ENCODE measurements around the gene CSPG4. TPM values are rescaled to one million over a fixed set of nuclear protein-coding genes. Genes with fewer than 3 reads are reported as not detected.

Gene CSPG4
- total RNA-seq, 1 donor: under 0.01 TPM

DNA sequence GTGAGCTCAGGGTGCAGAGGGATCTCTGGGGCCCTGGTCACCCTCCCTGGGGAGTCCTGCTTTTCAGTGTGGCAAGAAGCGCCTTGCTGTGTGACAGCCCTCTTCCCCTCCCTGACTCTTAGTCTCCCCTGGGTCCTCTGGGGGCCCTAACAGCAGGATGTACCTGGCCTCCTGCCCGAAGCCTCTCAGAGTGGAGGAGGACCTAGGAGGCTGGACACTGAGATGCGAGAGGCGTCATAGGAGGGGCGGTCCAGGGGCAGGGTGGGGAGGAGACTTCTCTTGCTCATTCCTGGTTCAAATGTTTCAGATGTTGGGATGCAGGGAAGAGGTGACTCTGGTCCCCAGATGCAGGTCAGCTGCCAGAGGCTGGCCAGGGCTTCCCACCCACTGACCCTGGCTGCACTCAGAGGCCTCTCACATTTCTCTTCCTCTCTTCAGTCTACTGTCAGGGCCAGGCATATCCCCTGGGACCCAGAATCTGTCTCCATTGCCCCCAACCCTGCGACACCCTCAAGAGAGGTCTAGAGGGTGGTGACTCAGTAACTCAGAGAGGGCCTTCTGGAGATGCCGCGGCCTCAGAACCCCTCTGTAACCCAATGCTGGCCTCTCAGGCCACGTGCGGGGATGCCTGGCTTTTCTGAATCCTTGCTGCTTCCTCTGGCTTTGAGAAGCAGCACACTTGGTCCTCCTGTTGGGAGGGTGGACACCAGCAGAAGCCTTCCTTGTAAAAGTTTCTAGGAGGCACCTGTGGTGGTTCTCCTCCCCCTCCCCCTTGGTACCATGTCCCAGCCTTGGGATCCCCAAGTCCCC is 39.0 kb downstream of the CSPG4 start:
- DNase-seq (ENCODE audit: low read depth in 2 of 3, low spot score in 2 of 3): no peak

DNA sequence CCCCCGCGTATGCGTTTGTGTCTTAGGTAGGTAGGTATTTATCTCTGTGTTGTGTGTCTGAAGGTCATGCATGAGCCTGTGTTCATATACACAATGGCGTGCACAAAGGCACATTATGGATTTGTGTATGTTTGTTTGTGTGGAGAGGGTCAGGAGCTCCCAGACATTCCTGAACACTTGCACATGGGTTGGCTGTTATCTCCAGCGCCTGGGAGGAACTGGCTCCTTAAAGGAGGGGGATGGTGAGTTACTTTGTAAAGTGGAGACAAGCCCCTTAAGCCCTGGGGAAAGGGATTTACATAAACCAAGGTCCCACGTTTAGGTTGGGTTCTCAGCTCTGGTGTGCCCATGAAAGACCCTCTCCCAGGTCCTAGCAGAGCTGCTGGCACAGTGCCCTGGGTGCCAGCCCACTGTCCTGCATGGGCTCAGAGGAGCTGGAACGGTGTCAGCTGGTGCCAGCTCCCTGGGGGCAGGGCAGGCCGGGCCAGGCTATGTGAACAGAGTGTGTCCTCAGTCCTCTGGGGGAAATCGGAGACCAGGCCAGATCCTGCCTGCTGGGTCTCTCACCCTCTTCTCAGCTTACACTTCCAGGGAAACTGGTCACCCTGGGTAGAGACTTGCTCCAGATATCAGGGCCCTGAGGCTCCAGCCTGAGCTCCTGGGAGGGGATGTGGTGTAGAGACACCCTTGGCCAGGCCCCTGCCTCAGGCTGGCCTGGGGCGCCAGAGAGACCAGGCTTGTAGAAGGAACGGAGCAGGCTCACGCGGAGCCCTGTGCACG is 39.8 kb downstream of the CSPG4 start:
- DNase-seq (ENCODE audit: low read depth in 2 of 3, low spot score in 2 of 3): no peak

DNA sequence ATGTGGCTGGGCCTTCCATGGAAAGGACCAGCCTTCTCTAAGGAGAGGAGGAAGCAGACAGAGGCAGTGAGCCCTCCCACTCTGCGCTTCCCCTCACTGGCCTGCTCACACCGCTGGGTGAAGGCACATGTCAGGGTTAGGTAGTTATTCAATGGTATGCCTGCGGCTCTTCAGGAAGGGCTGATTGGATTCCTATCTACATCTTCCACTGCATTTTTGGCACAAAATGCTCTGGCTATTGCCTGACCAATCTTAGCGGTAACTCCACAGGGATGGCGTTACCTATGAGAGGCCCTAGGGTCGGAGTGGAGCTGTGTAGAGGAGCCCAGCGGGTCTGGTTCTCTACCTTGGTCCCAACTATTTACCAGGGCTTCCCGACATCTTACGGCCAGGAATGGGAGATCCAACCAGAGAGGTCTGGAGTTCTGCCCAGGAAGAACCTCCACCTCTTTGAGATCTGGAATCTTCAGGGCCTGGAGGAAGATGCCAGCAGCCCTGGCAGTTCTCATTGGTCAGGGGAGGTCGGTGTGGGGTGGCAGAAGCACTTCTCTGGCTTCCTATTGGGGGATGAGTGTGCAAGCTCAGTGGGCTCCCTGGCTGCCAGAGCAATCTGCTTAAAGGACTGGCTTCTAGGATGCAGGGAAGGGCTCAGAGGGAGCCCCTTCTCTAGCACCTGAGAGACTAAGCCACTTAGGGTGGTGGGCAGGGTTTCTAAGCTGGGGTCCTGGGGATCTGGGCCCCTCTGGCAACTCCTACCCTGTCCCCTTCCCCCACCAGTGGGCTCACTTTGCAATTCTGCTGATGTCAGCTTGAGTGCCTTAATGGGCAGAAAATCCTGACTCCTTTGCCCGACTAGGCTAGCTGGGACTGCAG is 40.7 kb downstream of the CSPG4 start:
- no peak for DNase-seq (ENCODE audit: low read depth in 2 of 3, low spot score in 2 of 3)

DNA sequence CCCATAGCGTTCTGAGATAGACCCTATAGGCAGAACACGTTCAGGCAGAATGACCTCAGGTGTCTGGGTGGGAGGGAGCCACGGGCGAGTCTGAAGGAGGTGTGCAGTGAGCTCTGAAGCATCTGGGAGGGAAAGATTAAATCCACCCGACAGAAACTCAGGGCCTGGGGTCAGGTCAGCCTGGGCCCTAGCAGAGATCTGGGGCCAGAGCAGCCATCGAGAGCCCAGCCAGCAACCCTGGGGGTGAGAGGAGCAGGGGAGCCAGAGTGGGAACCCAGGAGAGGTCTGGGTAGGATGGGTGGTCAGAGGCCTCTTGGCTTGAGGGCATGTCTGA is 42.8 kb downstream of the CSPG4 start:
- no peak for DNase-seq (ENCODE audit: low read depth in 2 of 3, low spot score in 2 of 3)

DNA sequence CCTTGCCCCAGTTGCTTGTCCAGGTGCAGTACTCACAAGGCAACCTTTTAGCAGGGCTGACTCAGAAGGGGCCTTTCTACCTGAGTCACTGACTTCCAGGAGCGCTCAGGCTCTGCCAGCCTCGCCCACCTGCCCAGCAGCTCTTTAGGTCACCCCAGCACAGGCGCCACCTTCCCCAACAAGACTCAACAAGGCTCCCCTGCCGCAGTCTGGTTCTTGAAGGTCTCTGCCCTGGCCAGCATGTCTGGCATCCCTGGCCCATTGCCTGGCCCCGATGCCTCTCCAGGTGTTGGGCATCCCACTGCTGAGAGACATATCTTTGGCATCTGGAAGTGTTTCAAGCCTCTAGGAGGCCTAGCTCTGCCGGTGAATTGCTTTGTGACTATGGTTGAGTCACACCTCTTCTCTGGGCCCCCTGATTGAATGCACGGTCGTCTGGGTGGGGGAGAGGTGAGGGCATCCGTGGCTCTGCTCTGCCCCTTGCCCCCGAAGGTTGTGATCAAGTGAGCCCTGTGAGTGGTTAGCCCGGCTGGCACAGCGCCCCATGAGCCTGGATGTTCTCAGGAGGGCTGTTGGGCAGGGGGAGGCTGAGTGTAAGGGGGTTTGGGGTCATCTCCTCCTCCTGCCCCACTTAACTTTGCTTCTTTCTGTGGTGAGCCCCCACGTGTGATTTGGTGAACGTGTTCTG is 43.3 kb downstream of the CSPG4 start:
- DNase-seq (ENCODE audit: low read depth in 2 of 3, low spot score in 2 of 3): no peak

DNA sequence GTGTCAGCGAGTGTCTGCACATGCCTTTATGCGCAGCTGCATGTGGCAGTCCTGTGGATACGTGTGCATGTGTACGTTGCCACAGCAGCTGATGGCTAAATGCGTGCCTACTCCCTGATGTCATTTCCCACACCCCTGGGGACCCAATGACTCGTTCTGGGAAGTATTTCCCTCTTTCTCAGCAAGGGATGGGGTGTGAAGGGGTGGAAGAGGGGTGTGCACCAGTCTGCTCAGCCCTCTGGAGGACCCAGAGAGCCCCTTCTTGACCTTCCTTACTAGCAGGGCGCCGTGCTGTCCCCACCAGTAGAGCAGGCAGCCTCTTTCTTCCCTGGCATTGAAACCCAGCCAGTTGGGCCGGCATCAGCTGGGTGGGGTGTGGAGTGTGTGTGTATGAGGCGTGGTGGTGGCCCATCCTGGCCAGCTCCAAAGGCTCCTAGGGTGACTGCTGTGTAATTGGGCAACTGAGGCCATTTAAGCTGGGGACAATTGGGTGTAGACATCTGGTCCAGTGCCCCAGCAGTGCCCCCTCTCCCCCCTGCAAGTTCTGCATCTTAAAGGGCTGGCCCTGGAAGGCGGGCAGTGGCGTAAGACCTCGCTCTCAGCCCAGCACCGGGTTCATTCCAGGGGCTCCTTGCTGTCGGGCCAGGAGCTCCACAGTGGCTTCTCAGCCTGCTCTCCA is 45.7 kb downstream of the CSPG4 start:
- no peak for DNase-seq (ENCODE audit: low read depth in 2 of 3, low spot score in 2 of 3)

DNA sequence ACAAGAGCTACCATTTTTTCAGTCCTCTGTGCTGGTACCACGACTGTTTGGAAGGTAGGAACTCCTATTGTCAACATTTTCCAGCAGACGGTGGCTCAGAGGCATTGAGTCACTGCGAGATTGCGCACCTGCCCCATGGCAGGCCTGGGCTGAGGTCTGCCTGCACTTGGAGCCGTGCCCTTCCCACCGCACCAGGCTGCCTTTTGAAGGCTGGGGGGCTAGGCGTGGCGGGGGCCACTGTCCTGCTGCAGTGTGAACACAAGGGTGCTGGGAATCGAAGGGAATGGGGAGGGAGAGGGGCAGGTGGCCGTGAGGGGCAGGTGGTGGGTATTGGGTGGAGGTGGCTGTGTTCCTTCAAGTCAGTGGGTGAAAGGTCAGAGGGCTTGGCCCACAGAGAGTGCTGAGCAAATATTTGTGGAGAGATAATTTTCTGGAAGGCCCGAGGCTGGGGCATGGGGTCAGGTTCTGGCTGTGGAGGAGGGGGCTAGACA is 48.7 kb downstream of the CSPG4 start:
- no peak for DNase-seq (ENCODE audit: low read depth in 2 of 3, low spot score in 2 of 3)

DNA sequence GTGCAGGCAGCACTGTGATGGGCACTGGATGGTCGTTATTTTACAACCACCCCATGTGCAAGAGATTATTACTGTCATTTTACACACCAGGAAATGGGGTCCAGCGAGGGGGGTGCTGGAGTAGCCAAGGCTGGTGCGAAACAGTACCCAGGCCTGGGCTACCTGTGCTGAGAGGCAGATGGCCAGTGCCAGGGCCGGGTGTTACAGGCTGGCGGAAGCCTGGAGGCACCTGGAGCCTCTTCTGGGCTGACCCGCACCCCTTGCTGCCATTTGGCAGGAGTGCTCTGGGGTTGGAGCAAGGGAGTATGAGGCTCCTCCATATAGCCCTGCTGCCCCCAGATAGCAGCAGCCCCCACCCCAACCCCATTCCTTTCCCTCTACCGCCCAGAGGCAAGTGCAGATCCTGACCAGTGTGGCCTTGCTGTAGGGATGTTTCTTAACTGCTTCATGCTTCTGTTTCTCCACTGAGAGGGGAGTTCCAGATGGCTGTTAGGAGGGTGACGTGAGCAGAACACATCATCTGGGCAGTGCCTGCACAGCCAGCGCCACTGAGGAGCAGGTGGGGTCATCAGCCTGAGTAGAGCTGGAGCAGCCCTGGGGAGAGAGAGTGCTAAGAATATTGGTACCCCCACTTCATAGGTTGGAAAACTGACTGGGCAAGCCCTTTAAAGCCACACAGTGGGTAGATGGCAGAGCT is 49.7 kb downstream of the CSPG4 start:
- DNase-seq (ENCODE audit: low read depth in 2 of 3, low spot score in 2 of 3): no peak

DNA sequence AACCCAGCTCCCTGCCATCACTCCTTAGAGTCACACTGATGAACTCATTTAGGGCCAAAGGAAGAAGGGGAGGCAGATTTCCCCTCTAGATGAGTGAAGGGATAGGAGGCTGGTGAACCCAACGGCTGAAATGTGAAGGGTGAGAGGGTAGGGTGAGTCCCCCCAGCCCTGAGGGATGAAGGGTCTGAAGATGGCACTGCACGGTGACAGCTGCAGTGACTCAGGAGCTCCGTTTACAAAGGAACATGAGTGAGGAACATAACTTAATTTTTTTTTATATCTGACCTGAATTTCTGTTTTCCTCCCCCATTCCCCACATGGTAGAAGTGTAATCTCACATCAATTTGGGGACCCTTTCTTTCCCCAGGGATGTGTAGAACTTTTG is 50.9 kb downstream of the CSPG4 start:
- DNase-seq (ENCODE audit: low read depth in 2 of 3, low spot score in 2 of 3): no peak

DNA sequence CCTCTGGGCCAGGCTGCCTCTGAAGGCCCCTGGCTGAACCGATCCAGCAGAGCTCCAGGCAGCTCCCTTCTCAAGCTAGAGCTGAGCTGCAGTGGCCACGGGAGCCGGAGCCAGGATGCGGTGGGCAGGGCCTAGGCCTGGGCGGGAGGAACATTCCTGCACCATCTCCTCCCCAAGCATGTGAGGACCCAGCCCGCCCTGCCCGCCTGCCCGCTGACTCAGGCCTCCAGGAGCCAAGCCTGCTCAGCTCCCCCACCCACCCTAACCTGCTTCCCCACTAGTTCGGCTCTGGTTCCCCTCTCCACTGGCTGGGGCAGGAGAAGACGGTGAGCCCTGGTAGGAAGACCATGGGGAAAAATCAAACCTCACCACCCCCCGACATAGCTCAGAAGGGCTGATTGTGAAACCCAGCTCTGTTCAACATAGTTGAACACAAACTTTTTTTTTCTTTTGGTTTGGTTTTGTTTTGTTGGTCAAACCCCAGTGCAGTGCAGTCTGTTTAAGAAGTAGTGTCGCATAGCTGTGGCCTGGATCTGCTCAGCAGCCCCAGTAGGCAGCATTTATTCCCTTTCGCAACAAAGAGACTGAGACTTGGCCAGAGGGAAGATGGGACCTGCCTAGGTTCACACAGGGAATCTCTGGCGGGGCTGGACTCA is 51.4 kb downstream of the CSPG4 start:
- DNase-seq (ENCODE audit: low read depth in 2 of 3, low spot score in 2 of 3): no peak

DNA sequence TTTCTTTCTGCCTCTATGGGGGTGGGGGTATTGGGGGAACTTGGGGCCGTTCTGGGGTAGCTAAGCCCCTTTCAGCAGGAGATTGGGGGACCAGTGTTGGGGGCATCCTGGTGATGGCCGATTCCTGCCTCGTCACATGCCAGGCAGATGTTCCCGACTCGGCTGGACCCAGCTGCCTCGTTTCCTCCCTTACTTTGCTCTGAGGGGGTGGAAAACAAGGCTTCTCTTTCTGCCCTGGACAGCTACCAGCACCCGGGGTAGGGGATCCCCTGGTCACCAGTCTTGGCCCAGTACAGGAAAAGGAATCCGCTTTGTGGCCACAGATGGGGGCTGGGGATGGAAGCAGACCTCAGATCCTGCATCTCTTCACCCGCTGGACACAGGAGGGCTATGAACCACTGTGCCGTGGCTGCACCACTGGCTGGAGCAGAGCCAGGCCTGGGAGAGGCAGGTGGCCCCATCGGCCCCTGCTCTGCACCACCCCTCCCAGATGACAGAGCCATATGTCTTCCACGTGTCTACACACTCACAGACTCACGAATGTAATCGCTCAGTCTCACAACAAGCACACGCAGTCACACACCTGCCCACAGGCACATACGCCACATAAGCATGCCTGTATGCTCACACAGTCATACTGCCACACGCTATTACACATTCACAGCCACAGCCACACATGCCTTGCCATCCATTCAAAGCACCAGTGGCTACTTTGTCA is 52.6 kb downstream of the CSPG4 start:
- no peak for DNase-seq (ENCODE audit: low read depth in 2 of 3, low spot score in 2 of 3)

DNA sequence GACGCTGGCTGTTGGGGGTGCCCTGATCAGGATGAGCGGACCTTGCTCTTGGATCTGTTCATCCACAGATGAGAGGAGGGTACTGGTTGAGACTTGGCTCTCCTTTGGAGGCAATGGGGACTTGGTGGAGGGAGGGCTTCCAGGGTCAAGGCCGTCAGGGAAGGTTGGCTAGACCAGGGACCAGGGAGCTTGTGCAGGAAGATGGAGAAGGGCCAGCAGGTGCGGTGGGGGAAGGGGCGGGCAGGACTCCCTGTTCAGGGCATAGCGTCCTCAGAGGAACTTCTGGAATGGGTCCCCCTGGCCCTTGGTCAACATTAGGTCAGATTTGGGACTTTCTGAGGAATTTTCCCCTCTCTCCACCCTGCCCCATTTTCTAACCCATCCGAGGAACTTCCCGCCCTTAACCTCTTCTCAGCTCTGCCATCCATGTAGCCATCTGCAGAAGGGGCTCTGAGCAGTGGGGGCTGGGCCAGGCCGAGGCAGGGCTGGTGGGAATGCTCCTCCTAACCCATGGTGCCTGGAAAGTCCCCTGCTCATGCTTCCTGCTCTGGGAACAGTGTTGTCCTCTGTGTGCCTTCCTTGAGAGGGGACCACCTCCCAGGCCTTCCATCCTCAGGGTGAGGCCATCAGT is 53.4 kb downstream of the CSPG4 start:
- DNase-seq (ENCODE audit: low read depth in 2 of 3, low spot score in 2 of 3): no peak

DNA sequence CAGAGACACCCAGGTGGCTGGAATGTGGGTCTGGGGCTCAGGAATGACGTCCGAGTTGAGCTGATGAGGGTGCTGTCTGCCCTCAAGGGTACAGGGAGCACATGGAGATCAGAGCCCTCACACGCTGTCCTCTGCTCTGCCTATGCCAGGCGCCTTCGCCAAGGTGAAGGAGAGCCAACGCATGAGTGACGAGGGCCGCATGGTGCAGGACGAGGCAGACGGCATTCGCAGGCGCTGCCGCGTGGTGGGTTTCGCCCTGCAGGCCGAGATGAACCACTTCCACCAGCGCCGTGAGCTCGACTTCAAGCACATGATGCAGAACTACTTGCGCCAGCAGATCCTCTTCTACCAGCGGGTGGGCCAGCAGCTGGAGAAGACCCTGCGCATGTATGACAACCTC is 55.8 kb downstream of the CSPG4 start:
- DNase-seq (ENCODE audit: low read depth in 2 of 3, low spot score in 2 of 3): no peak

DNA sequence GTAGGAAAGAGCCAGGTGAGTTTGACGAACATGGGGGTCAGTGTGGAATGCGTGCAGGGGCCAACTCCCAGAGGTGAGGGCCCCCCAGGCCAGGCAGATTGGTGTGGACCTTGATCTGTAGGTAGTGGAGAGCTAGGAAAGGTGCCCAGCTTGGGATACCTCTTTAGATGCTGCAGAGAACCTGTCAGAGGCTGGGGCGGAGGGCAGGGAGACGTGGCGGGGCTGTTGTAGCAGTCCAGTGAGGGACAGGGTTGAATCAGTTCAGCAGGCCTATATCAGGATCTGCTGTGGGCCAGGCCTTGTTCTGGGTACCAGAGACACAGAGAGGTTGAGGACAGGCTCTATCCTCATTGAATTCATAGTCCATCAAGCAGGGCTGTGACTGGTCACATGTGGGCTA is 56.3 kb downstream of the CSPG4 start:
- no peak for DNase-seq (ENCODE audit: low read depth in 2 of 3, low spot score in 2 of 3)

DNA sequence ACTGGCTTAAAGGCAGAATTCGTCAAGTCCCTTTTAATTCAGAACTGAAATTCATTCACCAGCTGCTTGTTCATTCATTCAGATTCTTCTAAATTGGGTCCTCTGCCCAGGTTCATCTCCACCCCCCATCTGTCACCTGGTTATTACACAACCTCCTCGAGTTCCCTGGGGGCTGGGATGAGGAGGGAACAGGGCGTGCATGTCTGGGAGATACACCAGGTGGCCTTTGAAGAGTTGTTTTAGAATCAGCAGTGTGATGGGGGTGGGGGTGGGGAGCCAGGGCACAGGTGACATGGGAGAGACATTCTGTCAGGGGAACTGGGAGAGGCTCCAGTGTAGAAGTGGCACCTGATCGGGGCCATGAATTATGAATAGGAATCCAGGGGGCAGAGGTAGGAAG is 56.7 kb downstream of the CSPG4 start:
- DNase-seq (ENCODE audit: low read depth in 2 of 3, low spot score in 2 of 3): no peak

DNA sequence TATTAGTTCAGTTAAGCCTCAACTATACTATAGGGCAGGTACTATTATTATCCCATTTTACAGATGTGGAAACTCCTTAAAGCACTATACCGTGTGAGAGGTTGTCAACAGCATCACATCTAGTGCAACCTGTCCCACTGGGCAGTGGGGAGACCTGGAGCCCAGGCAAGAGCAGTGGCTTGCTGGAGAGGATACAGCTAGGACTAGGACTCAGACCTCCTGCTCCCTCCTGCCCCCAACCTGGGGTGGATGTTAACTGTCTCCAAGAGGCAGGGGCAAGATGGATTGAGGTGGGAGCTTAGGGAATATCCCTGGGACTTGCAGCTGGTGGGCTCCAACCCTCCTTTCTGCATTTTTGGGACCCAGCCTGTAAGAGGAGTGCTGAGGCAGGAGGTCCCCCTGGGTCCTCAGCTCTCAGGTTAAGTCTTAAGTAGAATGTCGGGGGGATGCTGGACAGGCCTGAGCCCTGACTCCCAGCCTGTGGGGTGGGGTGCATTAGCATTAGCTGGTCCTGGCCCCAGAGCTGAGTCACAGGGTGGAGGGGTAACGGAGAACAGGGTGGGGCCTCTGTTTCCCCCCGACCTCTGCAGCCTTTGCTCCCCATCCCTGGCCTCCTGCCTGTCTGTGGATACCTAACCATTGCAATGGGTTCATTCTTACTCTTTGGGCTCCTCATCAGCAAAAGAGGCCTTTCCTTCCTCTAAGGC is 58.3 kb downstream of the CSPG4 start:
- DNase-seq (ENCODE audit: low read depth in 2 of 3, low spot score in 2 of 3): no peak

DNA sequence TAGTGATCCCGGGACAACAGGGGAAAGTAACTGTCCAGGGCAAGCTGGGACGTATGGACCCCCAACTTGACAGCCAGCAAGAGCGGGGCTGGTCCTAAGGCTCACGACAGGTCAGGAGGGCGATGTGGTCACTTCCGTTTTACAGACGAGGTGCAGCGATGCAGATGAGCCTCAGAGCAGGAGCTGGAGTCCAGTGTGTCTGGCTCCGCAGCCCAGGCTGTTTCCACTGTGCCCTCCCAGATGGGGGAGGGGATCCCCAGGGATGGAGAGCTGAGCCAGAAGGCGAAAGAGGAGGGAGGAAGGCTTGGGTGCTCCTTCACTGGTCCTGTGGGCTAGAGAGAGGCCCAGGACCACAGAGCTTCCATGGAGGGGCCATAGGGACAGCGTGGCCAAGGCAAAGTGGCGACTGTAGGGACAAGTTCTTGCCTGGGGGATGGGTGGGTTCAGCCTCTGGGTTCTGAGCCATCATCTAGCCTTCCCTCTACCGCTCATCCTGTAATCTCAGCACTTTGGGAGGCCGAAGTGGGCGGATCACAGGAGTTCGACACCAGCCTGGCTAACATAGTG is 59.2 kb downstream of the CSPG4 start:
- no peak for DNase-seq (ENCODE audit: low read depth in 2 of 3, low spot score in 2 of 3)

Measured in hematopoietic multipotent progenitor cell (in vitro differentiated cells).